ENCODE results near the gene PDLIM5. TPM values are rescaled to one million over a fixed set of nuclear protein-coding genes. Genes with fewer than 3 reads are reported as not detected.

PDLIM5 gene
- total RNA-seq, 1 experiment from 2014 or later = 106 TPM

- intact Hi-C loops (cut with micrococcal nuclease; ENCODE audit: unreplicated experiment) = no loop called here
These were observed 197.8 kb downstream of the PDLIM5 start for GRCh38 chr4:94649381-94650133.

GRCh38 chr4:94650134-94650495, 198.4 kb downstream of the PDLIM5 start:
- Mint-ChIP-seq H3K4me1 (ENCODE audit: low read depth, unreplicated experiment) (peaks cover 12% of the 10 kb centered on the region), H3K27ac (ENCODE audit: unreplicated experiment) (no peak overlapping the region), H3K36me3 (ENCODE audit: insufficient read depth, unreplicated experiment) (peaks cover 35% of the 10 kb centered on the region), H3K9me3 (ENCODE audit: unreplicated experiment) (no peaks in the 10 kb centered on the region), H3K27me3 (ENCODE audit: insufficient read depth, unreplicated experiment) (no peaks in the 10 kb centered on the region), H3K4me3 (ENCODE audit: unreplicated experiment) (no peak overlapping the region)
- no TSS peak for BruUV-seq (replicated peaks)
- ChIA-PET POLR2A (no interaction called here), CTCF (no interaction called here)
- no peak for TF ChIP-seq CTCF (IDR thresholded peaks at IDR 0.05; ENCODE audit: insufficient read depth in 1 of 2, low read depth in 1 of 2, low read length in 1 of 2, severe bottlenecking in 1 of 2, unreplicated experiment in 1 of 2)
- Histone ChIP-seq H3K4me1 (peaks cover 15% of the 10 kb centered on the region), H3K27me3 (replicated peaks; ENCODE audit: control insufficient read depth, insufficient read depth, low read length) (no peaks in the 10 kb centered on the region), H3K9me3 (no peaks in the 10 kb centered on the region), H3K4me3 (ENCODE audit: low read depth, low read length) (no peak overlapping the region), H3K36me3 (ENCODE audit: control insufficient read depth, insufficient read depth, low read length) (no peaks in the 10 kb centered on the region)
- no peak for DNase-seq
- intact Hi-C loops (cut with micrococcal nuclease; ENCODE audit: unreplicated experiment) = no loop called here

More at GRCh38 chr4:94649381-94650133, 197.8 kb downstream of the PDLIM5 start:
- H3K4me1 Mint-ChIP-seq (ENCODE audit: low read depth, unreplicated experiment) = peaks cover 12% of the 10 kb centered on the region
- no peak overlapping the region for H3K4me3 Mint-ChIP-seq (ENCODE audit: unreplicated experiment)
- H3K27me3 Mint-ChIP-seq (ENCODE audit: insufficient read depth, unreplicated experiment) = no peaks in the 10 kb centered on the region
- Histone ChIP-seq H3K4me1 (peaks cover 15% of the 10 kb centered on the region), H3K27me3 (replicated peaks; ENCODE audit: control insufficient read depth, insufficient read depth, low read length) (no peaks in the 10 kb centered on the region), H3K4me3 (ENCODE audit: low read depth, low read length) (no peak overlapping the region), H3K36me3 (ENCODE audit: control insufficient read depth, insufficient read depth, low read length) (no peaks in the 10 kb centered on the region), H3K9me3 (no peaks in the 10 kb centered on the region)
- BruUV-seq (replicated peaks) = no TSS peak
- no peak overlapping the region for H3K27ac Mint-ChIP-seq (ENCODE audit: unreplicated experiment)
- no peaks in the 10 kb centered on the region for H3K9me3 Mint-ChIP-seq (ENCODE audit: unreplicated experiment)
- ChIA-PET POLR2A (no interaction called here), CTCF (no interaction called here)
- no peak for DNase-seq
- H3K36me3 Mint-ChIP-seq (ENCODE audit: insufficient read depth, unreplicated experiment) = peaks cover 39% of the 10 kb centered on the region
- no peak for TF ChIP-seq CTCF (IDR thresholded peaks at IDR 0.05; ENCODE audit: insufficient read depth in 1 of 2, low read depth in 1 of 2, low read length in 1 of 2, severe bottlenecking in 1 of 2, unreplicated experiment in 1 of 2)

- Histone ChIP-seq H3K36me3 (ENCODE audit: control insufficient read depth, insufficient read depth, low read length) (no peaks in the 10 kb centered on the region), H3K4me1 (peaks cover 15% of the 10 kb centered on the region), H3K27me3 (replicated peaks; ENCODE audit: control insufficient read depth, insufficient read depth, low read length) (no peaks in the 10 kb centered on the region), H3K9me3 (no peaks in the 10 kb centered on the region), H3K4me3 (ENCODE audit: low read depth, low read length) (no peak overlapping the region)
- no peak for TF ChIP-seq CTCF (IDR thresholded peaks at IDR 0.05; ENCODE audit: insufficient read depth in 1 of 2, low read depth in 1 of 2, low read length in 1 of 2, severe bottlenecking in 1 of 2, unreplicated experiment in 1 of 2)
- no TSS peak for BruUV-seq (replicated peaks)
- DNase-seq = no peak
- intact Hi-C loops (cut with micrococcal nuclease; ENCODE audit: unreplicated experiment) = no loop called here
- peaks cover 32% of the 10 kb centered on the region for H3K36me3 Mint-ChIP-seq (ENCODE audit: insufficient read depth, unreplicated experiment)
- ChIA-PET POLR2A (no interaction called here), CTCF (no interaction called here)
- H3K27me3 Mint-ChIP-seq (ENCODE audit: insufficient read depth, unreplicated experiment) = no peaks in the 10 kb centered on the region
- no peak overlapping the region for H3K4me3 Mint-ChIP-seq (ENCODE audit: unreplicated experiment)
- H3K9me3 Mint-ChIP-seq (ENCODE audit: unreplicated experiment) = no peaks in the 10 kb centered on the region
- peaks cover 12% of the 10 kb centered on the region for H3K4me1 Mint-ChIP-seq (ENCODE audit: low read depth, unreplicated experiment)
- H3K27ac Mint-ChIP-seq (ENCODE audit: unreplicated experiment) = no peak overlapping the region
These were observed 198.9 kb downstream of the PDLIM5 start for GRCh38 chr4:94650690-94651089.

All from Caco-2 (cell line).